K562 (cell line): ENCODE measurements around the gene TMCC1. TPM values are rescaled to one million over a fixed set of nuclear protein-coding genes. Genes with fewer than 3 reads are reported as not detected.

Experiments used
- ATAC-seq: fragments of 200-7000 bp; cut with Tn5 transposase; 3 replicates; pipeline ENCODE4 v1.9.1; 2020; ENCODE audit warnings: moderate library complexity
- BruUV-seq: library from RNA; stranded (reverse); fragments of 400-500 nt; replicated peaks from 2 replicates; lab custom pipeline; 2021; lab: Mats Ljungman, UMichigan
- CTCF ChIA-PET: fragments of 300-600 bp; formaldehyde crosslinking; extraction: SDS; loops from one replicate; lab custom pipeline; 2021; ENCODE audit warnings: low intra/inter-chr PET ratio; lab: Yijun Ruan, JAX
- POLR2A ChIA-PET: fragments of 300-600, 350-650 bp; sonication (Branson Sonifier 250); formaldehyde crosslinking; extraction: SDS; loops from one replicate; lab custom pipeline; 2021; ENCODE audit warnings: antibody characterized with exemption, inconsistent platforms; lab: Yijun Ruan, JAX
- DNase-seq, 4 experiments: peaks; one replicate each; pipeline versions ENCODE4 v3.0.0 to v3.0.0-alpha.2; 2011 to 2018; ENCODE audit warnings: low spot score in 3 of 4, mixed read lengths in 3 of 4; ENCODE audit errors: extremely low read depth in 1 of 4
- FAIRE-seq: peaks from 2 replicates; lab custom pipeline; 2011; peaks lifted over from hg19 to GRCh38; lab: Jason Lieb, UNC
- H2AFZ ChIP-seq: 2 replicates; pipeline ENCODE4 v1.6.0; 2011; ENCODE audit warnings: low read depth, low read length, control low read depth, inconsistent platforms
- H3K27ac ChIP-seq: fragments of 200-600 bp; 3 replicates; pipeline ENCODE4 v1.8.0; 2011; ENCODE audit warnings: low read depth, mild to moderate bottlenecking, control low read depth, inconsistent platforms, low read length, moderate library complexity, mixed read lengths; ENCODE audit errors: extremely low read depth
- H3K27me3 ChIP-seq, 2 experiments: fragments of 300-600 bp in 1 of 2; 2 replicates in 1 of 2; 3 replicates in 1 of 2; pipeline versions ENCODE4 v1.6.0 to v1.8.0; 2011; ENCODE audit warnings: inconsistent platforms in 2 of 2, low read length in 2 of 2, mild to moderate bottlenecking in 1 of 2, mixed read lengths in 1 of 2, moderate library complexity in 1 of 2; ENCODE audit not compliant: control insufficient read depth in 2 of 2, insufficient read depth in 2 of 2
- H3K36me3 ChIP-seq: fragments of 300-600 bp; 3 replicates; pipeline ENCODE4 v1.8.0; 2011; ENCODE audit warnings: mild to moderate bottlenecking, low read length, inconsistent platforms; ENCODE audit not compliant: control insufficient read depth, insufficient read depth
- H3K4me1 ChIP-seq, 2 experiments: fragments of 200-600 bp in 1 of 2; replicated peaks in 1 of 2; 2 replicates in 1 of 2; 3 replicates in 1 of 2; pipeline versions ENCODE4 v1.5.1 to v1.8.0; 2011; ENCODE audit warnings: inconsistent platforms in 2 of 2, low read length in 2 of 2, mild to moderate bottlenecking in 1 of 2, mixed read lengths in 1 of 2, moderate library complexity in 1 of 2; ENCODE audit not compliant: control insufficient read depth in 2 of 2, insufficient read depth in 2 of 2
- H3K4me2 ChIP-seq: 2 replicates; pipeline ENCODE4 v1.6.1; 2011; ENCODE audit warnings: low read length, control low read depth, inconsistent platforms, mixed read lengths; ENCODE audit not compliant: insufficient read depth
- H3K4me3 ChIP-seq: fragments of 200-600 bp; sonication (generic), shearing (Covaris generic); 2 replicates; pipeline ENCODE4 v1.5.1; 2016; ENCODE audit warnings: control low read depth, inconsistent platforms
- H3K79me2 ChIP-seq: fragments of 200-600 bp; 3 replicates; pipeline ENCODE4 v1.8.0; 2011; ENCODE audit warnings: low read length, inconsistent platforms; ENCODE audit not compliant: control insufficient read depth, insufficient read depth
- H3K9ac ChIP-seq, 2 experiments: 2 replicates each; pipeline versions ENCODE4 v1.6.0 to v1.6.1; 2011; ENCODE audit warnings: low read depth in 2 of 2, low read length in 2 of 2, control low read depth in 1 of 2, inconsistent platforms in 1 of 2, mild to moderate bottlenecking in 1 of 2, mixed read lengths in 1 of 2; ENCODE audit not compliant: insufficient read depth in 1 of 2
- H3K9me1 ChIP-seq: one replicate; pipeline ENCODE4 v1.6.0; 2011; ENCODE audit warnings: inconsistent platforms, mild to moderate bottlenecking, low read length, moderate library complexity; ENCODE audit not compliant: control insufficient read depth, insufficient read depth
- H3K9me3 ChIP-seq: replicated peaks from 2 replicates; pipeline ENCODE4 v1.5.1; 2011; ENCODE audit warnings: low read depth, low read length, inconsistent platforms; ENCODE audit not compliant: control insufficient read depth, insufficient read depth
- H4K20me1 ChIP-seq: replicated peaks from 2 replicates; pipeline ENCODE4 v1.6.1; 2011; ENCODE audit warnings: low read length, inconsistent platforms, mixed read lengths; ENCODE audit not compliant: control insufficient read depth, insufficient read depth
- CHCHD3 ChIP-seq: fragments of 250-450 bp; sonication (Bioruptor Pico); IDR thresholded peaks from 2 replicates; pipeline ENCODE4 v2.1.2; 2022; ENCODE audit warnings: mild to moderate bottlenecking
- CXXC5 ChIP-seq: fragments of 250-450 bp; sonication (Bioruptor Pico); IDR thresholded peaks from 2 replicates; pipeline ENCODE4 v1.8.0; 2022; ENCODE audit warnings: inconsistent platforms, mild to moderate bottlenecking, moderate library complexity
- NR2C2 ChIP-seq, 2 experiments: fragments of 200-800 bp in 1 of 2; sonication (Bioruptor generic) in 1 of 2; sonication (generic) in 1 of 2; formaldehyde crosslinking in 1 of 2; IDR thresholded peaks; 2 replicates each; pipeline versions ENCODE4 v1.6.1 to v1.8.0; 2016 to 2022; ENCODE audit warnings: mild to moderate bottlenecking in 1 of 2, missing compliant biosample characterization in 1 of 2, missing genetic modification characterization in 1 of 2, missing genetic modification reagents in 1 of 2
- NRF1 ChIP-seq, 2 experiments: fragments of 450-650 bp; IDR thresholded peaks in 1 of 2; conservative IDR thresholded peaks in 1 of 2; 2 replicates each; pipeline ENCODE4 v1.6.1; 2014; ENCODE audit warnings: mild to moderate bottlenecking in 2 of 2
- SAFB2 ChIP-seq: fragments of 200-400 bp; formaldehyde crosslinking; IDR thresholded peaks from 2 replicates; pipeline ENCODE4 v1.6.1; 2018; ENCODE audit warnings: borderline replicate concordance, low read length, low read depth, moderate library complexity; ENCODE audit not compliant: severe bottlenecking
- WGBS: fragments of 100-300 bp; shearing (Covaris generic); methylation state at CpG from one replicate; pipeline ENCODE4 v1.1.6; 2016; ENCODE audit warnings: low coverage, mixed read lengths; ENCODE audit not compliant: insufficient coverage; ENCODE audit errors: missing lambda C conversion rate; 5-methylcytosine and 5-hydroxymethylcytosine counted together
- in situ Hi-C: fragments of 300-500 bp; cut with MboI; formaldehyde crosslinking; loops from 4 replicates; pipeline ENCODE4 v1.15.0; 2018; ENCODE audit warnings: inconsistent platforms, mixed read lengths
- intact Hi-C: fragments of 100-400 bp; cut with micrococcal nuclease; formaldehyde crosslinking; loops from 2 replicates; pipeline ENCODE4 v1.14.2; 2022
- polyA plus RNA-seq, 8 experiments: library from polyadenylated mRNA; depleted of rRNA in 4 of 8; stranded (reverse) in 5 of 8; unstranded in 3 of 8; fragments of >200 nt; fragmentation: Nextera tagmentation in 2 of 8; fragmentation: Illumina TruSeq in 1 of 8; extraction: Ambion mirVana in 2 of 8; extraction: Trizol in 1 of 8; gene quantifications; 2 replicates each; pipeline versions ENCODE4 v1.2.1 to v1.2.3, GENCODE V29; 2011 to 2014; ENCODE audit warnings: inconsistent platforms in 1 of 8, missing spikeins in 1 of 8
- total RNA-seq, 7 experiments: library from RNA; depleted of rRNA in 6 of 7; stranded (reverse); fragments of >200 nt in 6 of 7; fragmentation: Illumina TruSeq in 2 of 7; extraction: Trizol in 2 of 7; gene quantifications; 2 replicates each; pipeline versions ENCODE4 v1.2.1 to v1.2.3, GENCODE V29; 2011 to 2021; ENCODE audit warnings: low replicate concordance in 1 of 7
- TF ChIP-seq, protein P1 (sequence below), 2 experiments: fragments of 200-800 bp in 1 of 2; sonication (Bioruptor generic) in 1 of 2; sonication (generic) in 1 of 2; formaldehyde crosslinking in 1 of 2; IDR thresholded peaks in 1 of 2; conservative IDR thresholded peaks in 1 of 2; 2 replicates each; pipeline versions ENCODE4 v1.5.0 to v1.6.1; 2016 to 2020; ENCODE audit warnings: missing compliant biosample characterization in 1 of 2, missing genetic modification characterization in 1 of 2, missing genetic modification reagents in 1 of 2
- TF ChIP-seq, protein P2 (sequence below): fragments of 450-650 bp; IDR thresholded peaks from 2 replicates; pipeline ENCODE4 v1.6.1; 2017; ENCODE audit warnings: antibody characterized with exemption
- TF ChIP-seq, protein P3 (sequence below): fragments of 450-650 bp; IDR thresholded peaks from 2 replicates; pipeline ENCODE4 v1.6.1; 2016; ENCODE audit warnings: low read depth, mild to moderate bottlenecking, moderate library complexity
- TF ChIP-seq, protein P4 (sequence below): fragments of 250-450 bp; sonication (Bioruptor Pico); IDR thresholded peaks from 2 replicates; pipeline ENCODE4 v1.8.0; 2022; ENCODE audit warnings: moderate library complexity, mild to moderate bottlenecking, inconsistent platforms
- TF ChIP-seq, protein P5 (sequence below): sonication (generic); formaldehyde crosslinking; IDR thresholded peaks from 2 replicates; pipeline ENCODE4 v1.8.0; 2022; ENCODE audit warnings: missing genetic modification reagents, mild to moderate bottlenecking, moderate library complexity, borderline replicate concordance

TMCC1 gene
- total and polyA plus RNA-seq, 9 of the 15 experiments (the other 6 are each of a cell fraction or from before 2014, with no cell fraction given) = 0.89 to 8.7 (median 4.0) TPM

DNA sequence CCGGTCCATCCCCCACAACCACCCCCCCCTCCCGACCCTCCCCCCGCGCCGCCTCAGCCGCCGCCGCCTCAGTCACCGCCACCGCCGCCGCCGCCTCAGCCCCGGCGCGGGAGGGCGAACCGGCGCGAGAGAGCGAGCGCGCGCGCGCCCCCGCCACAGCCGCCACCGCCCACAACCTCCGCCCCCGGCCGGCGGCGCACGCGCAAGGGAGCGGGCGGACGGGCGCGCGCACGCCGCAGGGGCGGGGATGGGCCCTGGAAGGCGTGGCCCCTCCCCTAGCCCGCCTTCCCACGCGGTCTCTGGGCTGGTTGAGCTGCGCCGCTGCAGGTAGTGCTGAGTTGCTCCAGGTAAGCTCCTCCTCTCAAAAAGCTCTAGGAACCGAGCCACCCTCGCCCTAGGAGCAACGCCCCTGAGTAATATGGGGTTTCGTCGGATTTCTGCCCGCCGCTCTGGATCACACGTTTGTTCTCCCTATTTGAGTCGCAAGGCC, at the start of gene TMCC1 (continued):
- TF ChIP-seq, protein P1, sequence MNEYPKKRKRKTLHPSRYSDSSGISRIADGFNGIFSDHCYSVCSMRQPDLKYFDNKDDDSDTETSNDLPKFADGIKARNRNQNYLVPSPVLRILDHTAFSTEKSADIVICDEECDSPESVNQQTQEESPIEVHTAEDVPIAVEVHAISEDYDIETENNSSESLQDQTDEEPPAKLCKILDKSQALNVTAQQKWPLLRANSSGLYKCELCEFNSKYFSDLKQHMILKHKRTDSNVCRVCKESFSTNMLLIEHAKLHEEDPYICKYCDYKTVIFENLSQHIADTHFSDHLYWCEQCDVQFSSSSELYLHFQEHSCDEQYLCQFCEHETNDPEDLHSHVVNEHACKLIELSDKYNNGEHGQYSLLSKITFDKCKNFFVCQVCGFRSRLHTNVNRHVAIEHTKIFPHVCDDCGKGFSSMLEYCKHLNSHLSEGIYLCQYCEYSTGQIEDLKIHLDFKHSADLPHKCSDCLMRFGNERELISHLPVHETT (CRISPR knock-in tag; conservative IDR thresholded peaks at IDR 0.05 in 1 of 2, IDR thresholded peaks at IDR 0.05 in 1 of 2) = peak in 1 of 2 experiments; percentile 98; a peak in 2 of 4 replicates
- peak; percentile 88 to 91 for TF ChIP-seq NRF1 (conservative IDR thresholded peaks at IDR 0.05 in 1 of 2, IDR thresholded peaks at IDR 0.05 in 1 of 2)
- no peak for TF ChIP-seq NR2C2 (CRISPR knock-in tag; IDR thresholded peaks at IDR 0.05)
- peak; percentile 63; the same call in 1 of the 2 replicates for TF ChIP-seq NR2C2 (tag; IDR thresholded peaks at IDR 0.05)
- no peak for TF ChIP-seq CHCHD3 (CRISPR knock-in tag)
- peak; percentile 71; the same call in 1 of the 2 replicates for TF ChIP-seq CXXC5
- TF ChIP-seq SAFB2 = no peak

DNA sequence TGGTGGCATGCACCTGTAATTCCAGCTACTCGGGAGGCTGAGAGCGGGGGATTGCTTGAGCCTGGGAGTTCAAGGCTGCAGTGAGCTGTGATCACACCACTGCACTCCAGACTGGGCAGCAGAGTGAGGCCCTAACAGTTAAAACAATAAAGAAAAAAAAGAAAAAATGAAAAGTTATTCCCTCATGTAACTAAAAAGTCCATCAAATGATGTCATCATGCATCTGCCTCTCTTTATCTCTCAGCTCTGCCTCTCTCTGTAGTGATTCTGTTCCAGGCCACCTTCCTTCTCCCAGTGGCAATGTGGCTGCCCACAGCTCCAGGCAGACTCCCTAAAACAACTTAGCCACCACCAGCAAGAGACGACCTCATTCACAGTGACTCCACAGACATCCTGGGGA, 49.5 kb upstream of the TMCC1 start:
- POLR2A ChIA-PET = interaction anchor here (0.6 kb wide), 1 partner anchor 18 kb away, joined by 3 read pairs; no protein-coding TSS in a partner anchor
- in situ Hi-C loops = loop anchor here (5.0 kb wide), 1 partner anchor 154 kb away; no protein-coding TSS in a partner anchor
- 6% methylated on average over 3 of the region's 3 CpGs for WGBS
- TF ChIP-seq, protein P2, sequence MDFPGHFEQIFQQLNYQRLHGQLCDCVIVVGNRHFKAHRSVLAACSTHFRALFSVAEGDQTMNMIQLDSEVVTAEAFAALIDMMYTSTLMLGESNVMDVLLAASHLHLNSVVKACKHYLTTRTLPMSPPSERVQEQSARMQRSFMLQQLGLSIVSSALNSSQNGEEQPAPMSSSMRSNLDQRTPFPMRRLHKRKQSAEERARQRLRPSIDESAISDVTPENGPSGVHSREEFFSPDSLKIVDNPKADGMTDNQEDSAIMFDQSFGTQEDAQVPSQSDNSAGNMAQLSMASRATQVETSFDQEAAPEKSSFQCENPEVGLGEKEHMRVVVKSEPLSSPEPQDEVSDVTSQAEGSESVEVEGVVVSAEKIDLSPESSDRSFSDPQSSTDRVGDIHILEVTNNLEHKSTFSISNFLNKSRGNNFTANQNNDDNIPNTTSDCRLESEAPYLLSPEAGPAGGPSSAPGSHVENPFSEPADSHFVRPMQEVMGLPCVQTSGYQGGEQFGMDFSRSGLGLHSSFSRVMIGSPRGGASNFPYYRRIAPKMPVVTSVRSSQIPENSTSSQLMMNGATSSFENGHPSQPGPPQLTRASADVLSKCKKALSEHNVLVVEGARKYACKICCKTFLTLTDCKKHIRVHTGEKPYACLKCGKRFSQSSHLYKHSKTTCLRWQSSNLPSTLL = no peak
- TF ChIP-seq, protein P3, sequence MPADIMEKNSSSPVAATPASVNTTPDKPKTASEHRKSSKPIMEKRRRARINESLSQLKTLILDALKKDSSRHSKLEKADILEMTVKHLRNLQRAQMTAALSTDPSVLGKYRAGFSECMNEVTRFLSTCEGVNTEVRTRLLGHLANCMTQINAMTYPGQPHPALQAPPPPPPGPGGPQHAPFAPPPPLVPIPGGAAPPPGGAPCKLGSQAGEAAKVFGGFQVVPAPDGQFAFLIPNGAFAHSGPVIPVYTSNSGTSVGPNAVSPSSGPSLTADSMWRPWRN = no peak
- TF ChIP-seq, protein P4, sequence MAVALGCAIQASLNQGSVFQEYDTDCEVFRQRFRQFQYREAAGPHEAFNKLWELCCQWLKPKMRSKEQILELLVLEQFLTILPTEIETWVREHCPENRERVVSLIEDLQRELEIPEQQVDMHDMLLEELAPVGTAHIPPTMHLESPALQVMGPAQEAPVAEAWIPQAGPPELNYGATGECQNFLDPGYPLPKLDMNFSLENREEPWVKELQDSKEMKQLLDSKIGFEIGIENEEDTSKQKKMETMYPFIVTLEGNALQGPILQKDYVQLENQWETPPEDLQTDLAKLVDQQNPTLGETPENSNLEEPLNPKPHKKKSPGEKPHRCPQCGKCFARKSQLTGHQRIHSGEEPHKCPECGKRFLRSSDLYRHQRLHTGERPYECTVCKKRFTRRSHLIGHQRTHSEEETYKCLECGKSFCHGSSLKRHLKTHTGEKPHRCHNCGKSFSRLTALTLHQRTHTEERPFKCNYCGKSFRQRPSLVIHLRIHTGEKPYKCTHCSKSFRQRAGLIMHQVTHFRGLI = no peak
- TF ChIP-seq, protein P5, sequence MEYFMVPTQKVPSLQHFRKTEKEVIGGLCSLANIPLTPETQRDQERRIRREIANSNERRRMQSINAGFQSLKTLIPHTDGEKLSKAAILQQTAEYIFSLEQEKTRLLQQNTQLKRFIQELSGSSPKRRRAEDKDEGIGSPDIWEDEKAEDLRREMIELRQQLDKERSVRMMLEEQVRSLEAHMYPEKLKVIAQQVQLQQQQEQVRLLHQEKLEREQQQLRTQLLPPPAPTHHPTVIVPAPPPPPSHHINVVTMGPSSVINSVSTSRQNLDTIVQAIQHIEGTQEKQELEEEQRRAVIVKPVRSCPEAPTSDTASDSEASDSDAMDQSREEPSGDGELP (CRISPR knock-in tag) = no peak

More for the DNA sequence above, 49.5 kb upstream of the TMCC1 start:
- Histone ChIP-seq H2AFZ (no peak overlapping the region), H3K4me2 (no peak overlapping the region), H4K20me1 (no peaks in the 10 kb centered on the region), H3K27ac (no peak overlapping the region), H3K4me1 (no peaks in the 10 kb centered on the region; a peak in 1 of 5 replicates), H3K27me3 (peaks cover 24 to 36% of the 10 kb centered on the region in 2 experiments; a peak in 4 of 5 replicates), H3K9ac (no peak overlapping the region), H3K4me3 (no peak overlapping the region), H3K9me1 (no peaks in the 10 kb centered on the region), H3K79me2 (no peaks in the 10 kb centered on the region), H3K36me3 (no peaks in the 10 kb centered on the region), H3K9me3 (no peaks in the 10 kb centered on the region)
- intact Hi-C loops = loop anchor here (5.0 kb wide), 2 partner anchors 59 to 154 kb away; no protein-coding TSS in a partner anchor
- FAIRE-seq = no peak
- CTCF ChIA-PET = interaction anchor here (2.2 kb wide), 1 partner anchor 155 kb away, joined by 8 read pairs; no protein-coding TSS in a partner anchor
- no TSS peak for BruUV-seq
- no peak for DNase-seq
- ATAC-seq = no peak
